GM21447 (cell line): ENCODE data around the gene VAMP5.
"Not testable (repeated sequence)": the region's sequence is repeated elsewhere in the genome, so short reads cannot be mapped to it uniquely, and the experiment has no call there.

ENCODE experiments used
- ATAC-seq: cut with Tn5 transposase; IDR thresholded peaks from one replicate; pipeline ENCODE4 v1.9.1; 2021; ENCODE audit not compliant: unreplicated experiment

VAMP5 gene

DNA sequence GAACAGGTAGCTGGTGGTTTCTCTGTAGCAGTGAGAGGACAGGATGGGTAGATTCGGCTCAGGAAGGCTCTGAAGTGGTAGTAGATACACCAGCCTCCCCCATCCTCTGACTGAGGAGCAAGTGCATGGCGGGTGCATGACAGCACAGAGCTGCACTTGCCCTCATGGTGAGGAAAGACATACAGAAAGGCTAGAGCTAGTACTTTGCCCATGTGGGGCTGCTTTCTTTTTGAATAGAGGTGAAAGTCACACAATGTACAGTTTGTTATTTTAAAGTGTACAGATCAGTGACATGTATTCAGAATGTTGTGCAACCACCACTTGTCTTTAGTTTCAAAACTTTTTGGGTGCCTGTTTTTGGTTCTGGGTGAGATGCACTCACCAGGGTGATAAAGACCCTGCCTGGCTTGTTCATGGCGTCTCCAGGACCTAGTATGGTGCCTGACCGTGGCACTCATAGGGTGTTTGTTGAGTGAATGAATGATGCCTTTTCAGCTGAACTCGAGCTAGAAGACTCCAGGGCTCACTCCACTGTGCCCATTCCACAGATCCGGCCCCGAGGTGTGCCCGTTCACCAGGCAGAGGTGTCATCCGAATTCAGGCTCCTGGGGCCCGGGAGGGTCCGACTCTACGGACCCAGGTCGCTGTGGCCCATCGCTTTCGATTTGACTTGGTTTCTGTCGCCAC lies 421 bp upstream of the VAMP5 start:
- peak; percentile 56 for ATAC-seq

GRCh38 chr2:85584857-85585780 lies 888 bp downstream of the VAMP5 start:
- peak; percentile 57 for ATAC-seq

GRCh38 chr2:85585781-85586105 lies 1.5 kb downstream of the VAMP5 start:
- ATAC-seq, result no peak

DNA sequence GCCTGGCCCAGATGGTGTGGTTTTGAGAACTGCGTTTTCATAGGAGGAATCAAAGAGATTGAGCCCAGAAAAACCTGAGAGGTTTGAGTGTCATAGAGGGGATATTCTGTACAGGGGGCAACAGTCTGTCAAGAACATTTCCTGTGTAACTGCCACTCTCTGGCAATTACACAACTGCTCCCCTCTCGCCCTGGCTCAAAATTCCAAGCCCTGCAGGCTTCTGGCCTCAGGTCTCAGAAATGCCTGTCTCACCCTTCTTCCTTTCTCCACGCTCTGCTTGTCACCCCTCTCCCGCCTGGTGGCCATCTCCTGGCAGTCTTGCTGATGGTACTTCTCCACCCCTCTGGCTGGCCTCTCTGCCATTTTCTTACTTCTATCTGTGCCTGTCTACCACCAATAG lies 4.0 kb downstream of the VAMP5 start:
- no peak for ATAC-seq

DNA sequence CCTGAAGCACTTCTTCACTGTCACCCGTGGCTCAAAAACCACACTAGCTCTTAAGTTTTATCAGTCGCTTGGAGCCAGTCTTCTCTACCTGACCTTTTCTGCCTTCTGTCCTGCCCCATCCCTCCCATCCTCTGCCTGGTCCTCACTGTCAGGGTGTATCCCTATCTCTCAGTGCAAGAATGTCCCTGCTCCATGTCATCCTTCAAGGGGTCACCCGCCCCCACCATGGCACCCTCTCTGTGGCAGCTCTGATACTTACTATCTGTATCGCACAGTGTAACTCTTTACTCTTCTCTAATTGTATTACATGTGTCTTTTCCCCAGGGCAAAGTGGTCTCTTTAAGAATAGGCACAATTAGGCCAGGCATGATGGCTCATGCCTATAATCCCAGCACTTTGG lies 4.4 kb downstream of the VAMP5 start:
- ATAC-seq, result no peak

DNA sequence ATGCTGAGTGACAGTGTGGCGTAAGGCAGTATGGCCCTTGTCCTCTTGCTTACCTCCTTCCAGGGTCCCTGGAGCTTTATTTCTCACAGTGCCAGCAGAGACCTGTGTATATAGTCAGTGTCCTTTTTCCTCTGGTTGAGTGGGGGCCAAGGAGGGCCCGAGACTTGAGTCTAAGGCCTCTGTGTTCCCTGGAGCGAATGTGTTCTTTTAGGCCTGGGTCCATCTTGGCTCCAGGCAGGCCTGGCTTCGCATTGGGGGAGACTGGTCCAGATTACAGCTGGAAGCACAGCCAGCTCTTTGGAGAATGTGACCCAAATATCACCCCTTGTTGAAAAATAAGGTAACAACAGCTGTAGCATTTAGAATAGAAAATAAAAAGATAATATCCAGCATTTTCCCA lies 5.0 kb downstream of the VAMP5 start:
- ATAC-seq, result no peak

- ATAC-seq, result no peak
Measured at GRCh38 chr2:85589982-85590791, 6.0 kb downstream of the VAMP5 start.

- no peak for ATAC-seq
Measured at GRCh38 chr2:85590950-85591349, 6.7 kb downstream of the VAMP5 start.

DNA sequence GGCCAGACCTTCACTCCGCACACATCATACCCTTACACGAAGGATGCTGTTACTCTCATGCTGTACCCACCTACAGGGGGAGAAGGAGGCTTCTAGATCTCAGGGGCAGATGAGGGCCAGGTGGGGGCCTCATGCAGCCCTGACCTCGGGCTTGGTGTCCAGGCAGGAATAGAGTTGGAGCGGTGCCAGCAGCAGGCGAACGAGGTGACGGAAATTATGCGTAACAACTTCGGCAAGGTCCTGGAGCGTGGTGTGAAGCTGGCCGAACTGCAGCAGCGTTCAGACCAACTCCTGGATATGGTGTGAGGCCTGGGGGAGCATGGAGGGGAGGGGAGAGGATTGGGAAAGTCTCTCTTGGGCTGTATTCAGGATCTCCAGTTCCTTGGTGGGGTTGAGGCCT lies 7.3 kb downstream of the VAMP5 start:
- ATAC-seq, result no peak

DNA sequence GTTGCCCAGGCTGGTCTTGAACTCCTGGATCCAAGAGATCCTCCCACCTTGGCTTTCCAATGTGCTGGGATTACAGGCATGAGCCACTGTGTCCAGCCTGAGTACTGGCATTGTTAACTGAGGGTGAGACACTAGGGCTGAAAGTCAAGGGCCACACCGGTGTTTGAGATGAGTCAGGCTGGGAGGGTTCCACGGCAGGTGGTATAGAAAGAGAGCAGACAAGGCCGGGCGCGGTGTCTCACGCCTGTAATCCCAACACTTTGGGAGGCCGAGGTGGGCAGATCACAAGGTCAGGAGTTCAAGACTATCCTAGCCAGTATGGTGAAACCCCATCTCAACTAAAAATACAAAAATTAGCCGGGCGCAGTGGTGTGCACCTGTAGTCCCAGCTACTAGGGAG lies 8.1 kb downstream of the VAMP5 start:
- not testable (repeated sequence) for ATAC-seq

GRCh38 chr2:85593023-85593422 lies 8.8 kb downstream of the VAMP5 start:
- no peak for ATAC-seq

- ATAC-seq, result no peak
Measured at GRCh38 chr2:85594715-85595300, 10.6 kb downstream of the VAMP5 start.

DNA sequence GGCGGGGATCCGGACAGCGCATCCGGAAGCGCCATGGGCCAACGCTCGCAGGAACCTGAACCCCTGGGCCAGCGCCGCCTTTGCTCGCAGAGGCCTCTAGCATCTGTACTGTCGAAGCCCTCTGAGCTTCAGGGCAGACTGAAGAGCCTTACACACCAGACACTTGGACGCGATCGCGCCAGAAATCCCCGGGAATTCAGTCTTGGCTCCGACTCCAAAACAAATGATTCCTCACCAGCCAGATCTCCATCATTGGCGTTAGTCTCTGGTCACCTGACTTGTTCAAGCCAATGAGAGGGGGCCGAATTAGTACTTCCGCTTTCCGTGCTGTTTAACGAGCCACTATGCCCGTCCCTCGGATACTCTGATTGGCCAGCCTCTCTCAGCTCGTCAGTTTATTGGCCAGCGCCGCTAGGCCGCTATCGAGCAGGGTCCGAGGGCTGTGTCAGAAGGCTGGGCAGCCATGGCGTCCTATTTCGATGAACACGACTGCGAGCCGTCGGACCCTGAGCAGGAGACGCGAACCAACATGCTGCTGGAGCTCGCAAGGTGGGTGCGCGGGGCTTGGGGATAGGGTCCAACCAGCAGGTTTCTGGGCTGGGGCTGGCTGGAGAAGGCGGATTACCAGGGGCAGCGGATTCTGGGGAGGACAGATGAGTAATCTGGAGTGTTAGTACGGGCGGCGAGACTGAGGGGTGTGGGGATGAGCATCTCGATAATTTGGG lies 11.2 kb downstream of the VAMP5 start, which contains the start of gene RNF181:
Gene RNF181 (plus strand): TSS at position 445 of the 725 bp plus-strand sequence. CDS start 19 bp downstream, at position 464.
- ATAC-seq, result peak; percentile 97

DNA sequence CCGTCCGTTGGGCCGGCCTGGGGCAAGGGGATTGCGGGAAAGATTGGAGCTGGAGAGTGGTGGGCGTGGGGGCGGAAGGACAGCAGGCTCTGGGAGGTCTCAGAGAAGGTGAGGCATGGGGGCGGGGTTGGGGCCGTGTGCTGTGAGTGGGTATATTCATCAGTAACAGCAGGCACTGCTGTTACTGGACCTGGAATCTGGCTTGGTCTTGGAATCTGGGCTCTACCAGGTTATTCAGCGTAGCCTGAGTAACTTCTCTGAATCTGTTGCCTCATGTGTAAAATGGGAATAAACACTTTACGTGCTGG lies 11.7 kb downstream of the VAMP5 start:
- no peak for ATAC-seq

DNA sequence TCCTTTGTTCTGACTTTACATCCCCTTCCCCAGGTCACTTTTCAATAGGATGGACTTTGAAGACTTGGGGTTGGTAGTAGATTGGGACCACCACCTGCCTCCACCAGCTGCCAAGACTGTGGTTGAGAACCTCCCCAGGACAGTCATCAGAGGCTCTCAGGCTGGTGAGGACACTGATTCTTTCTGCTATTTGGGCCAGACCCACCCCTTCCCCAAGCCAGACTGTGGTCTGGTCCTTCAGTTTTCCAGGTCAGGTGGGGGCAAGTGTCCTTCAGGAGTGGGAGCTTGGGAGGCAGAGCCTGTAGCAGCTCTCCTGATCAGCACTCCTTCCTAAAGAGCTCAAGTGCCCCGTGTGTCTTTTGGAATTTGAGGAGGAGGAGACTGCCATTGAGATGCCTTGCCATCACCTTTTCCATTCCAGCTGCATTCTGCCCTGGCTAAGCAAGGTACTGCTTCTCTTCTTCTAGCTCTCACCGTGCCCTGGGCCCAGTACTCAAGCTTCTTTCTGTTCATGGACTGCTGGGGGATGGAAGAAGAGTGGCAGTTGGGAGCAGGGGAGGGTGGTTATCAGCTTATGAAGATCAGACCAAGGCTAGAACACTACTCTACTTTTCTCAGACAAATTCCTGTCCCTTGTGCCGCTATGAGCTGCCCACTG lies 12.4 kb downstream of the VAMP5 start:
- ATAC-seq, result no peak

DNA sequence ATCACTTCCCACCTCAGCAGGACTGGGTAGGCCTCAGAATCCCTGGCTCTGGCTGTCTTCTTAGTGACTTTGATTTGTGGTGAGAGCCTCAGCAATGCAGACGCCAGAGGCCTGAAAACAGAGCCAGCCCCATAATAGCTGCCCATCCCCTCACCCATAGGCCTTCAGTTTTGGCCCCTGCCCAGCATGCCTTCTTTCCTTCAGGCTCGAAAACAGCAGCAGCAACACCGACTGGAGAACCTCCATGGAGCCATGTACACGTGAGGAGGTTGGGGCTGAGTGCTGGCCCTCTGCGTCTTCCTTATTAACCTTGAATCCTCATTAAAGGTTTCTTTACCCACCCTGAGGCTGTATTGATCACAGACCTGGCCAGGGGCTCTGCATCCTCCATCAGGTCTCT lies 13.0 kb downstream of the VAMP5 start:
- ATAC-seq, result no peak

DNA sequence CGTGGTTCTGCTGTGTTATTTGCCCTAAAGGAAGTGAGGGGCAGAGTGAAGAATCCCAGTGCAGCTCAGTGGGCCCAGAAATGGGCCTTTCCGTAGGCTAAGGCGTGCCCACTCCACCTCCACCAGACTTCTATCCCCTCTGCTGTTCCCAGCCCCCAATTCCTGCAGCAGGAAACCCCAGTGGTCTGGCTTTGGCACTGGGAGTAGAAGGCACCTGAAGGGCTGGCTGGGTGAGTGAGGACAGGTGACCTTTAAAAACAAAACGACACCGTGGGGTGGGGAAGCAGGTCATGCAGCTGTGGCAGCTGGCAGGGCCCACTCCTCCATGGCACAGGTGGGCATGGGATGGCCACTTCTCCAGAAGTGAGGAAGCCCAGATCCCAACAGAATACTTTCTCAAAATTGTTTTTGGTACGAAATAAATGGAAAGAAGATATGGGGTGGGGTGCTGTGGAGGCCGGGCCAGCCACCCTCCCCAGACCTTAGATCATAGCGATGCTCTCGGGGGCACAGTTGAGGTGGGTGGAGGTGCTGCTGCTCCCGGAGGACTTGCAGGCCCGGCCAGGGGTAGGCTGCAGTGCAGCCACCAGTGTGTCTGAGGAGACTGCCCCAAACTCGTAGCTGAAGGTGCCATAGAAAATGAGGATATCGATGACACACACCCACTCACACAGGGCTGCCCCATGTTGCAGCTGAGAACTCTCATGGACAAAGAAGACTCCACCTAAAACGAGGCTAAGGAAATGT lies 14.5 kb downstream of the VAMP5 start:
- ATAC-seq, result no peak

DNA sequence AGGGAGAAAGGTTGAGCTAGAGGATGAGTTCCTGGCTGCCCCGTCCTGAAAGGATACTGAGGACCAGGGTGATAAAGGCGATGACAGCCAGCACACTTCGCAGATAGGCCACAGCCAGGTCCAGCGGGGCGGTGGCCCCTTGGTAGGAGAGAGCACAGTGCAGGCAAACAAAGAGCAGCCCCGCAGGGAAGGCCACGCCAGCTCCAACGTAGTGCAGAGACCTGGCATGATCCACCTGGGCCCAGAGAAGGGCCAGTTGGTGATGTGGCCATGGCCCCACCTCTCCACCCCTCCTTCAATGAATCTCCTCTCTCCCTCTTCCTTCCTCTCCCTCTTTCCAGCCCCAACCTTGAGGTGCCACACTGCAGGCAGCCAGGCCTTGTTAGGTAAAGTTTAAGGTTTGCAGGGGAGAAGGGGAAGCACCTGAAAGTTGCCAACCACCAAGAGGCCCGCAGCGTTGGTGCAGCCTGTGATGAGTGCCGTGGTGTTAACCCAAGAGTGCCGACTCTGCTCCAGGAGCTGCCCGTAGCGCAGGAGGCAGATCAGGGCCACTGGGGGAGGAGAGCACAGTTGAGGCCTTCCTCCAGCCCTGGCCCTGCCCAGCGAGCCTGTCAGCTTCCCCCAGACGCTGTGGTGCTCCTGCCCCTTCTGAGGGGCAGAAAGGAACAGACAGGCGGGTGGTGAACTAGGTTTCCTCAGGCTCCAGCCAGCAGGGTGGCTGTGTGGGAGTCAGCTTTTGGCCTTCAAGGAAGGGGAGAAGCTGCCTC lies 15.4 kb downstream of the VAMP5 start:
- no peak for ATAC-seq

DNA sequence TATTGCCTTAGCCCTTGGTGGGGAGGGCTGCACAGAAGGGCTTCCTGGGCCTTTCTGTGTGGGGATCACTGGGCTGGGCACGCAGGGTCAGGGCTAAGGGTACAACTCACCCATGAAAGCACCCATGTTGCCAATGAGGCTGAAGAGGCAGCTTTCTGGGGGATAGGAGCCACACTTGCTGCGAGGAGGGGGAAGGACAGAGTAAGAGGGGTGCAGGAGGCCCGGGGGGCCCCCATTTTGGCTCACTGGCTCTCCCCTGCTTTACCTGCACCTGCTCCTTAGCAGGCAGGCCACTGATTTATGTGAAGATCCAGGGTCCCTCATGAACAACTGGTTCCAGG lies 16.0 kb downstream of the VAMP5 start:
- no peak for ATAC-seq
